Muscle layer of colon (tissue), 2 donors: ENCODE measurements around the gene ALDH1A3.

ENCODE experiments used
- H3K27ac ChIP-seq: one replicate; pipeline ENCODE4 v1.7.0; 2013; ENCODE audit warnings: low read depth, mild to moderate bottlenecking, low read length, moderate library complexity
- H3K27me3 ChIP-seq, 2 donors: one replicate each; pipeline ENCODE4 v1.7.0; 2013; ENCODE audit warnings: low read length in 2 of 2, mild to moderate bottlenecking in 2 of 2; ENCODE audit not compliant: insufficient read depth in 2 of 2, control insufficient read depth in 1 of 2
- H3K36me3 ChIP-seq: one replicate; pipeline ENCODE4 v1.7.0; 2013; ENCODE audit warnings: mild to moderate bottlenecking, low read length; ENCODE audit not compliant: insufficient read depth
- H3K4me1 ChIP-seq: one replicate; pipeline ENCODE4 v1.7.0; 2013; ENCODE audit warnings: mild to moderate bottlenecking, low read length; ENCODE audit not compliant: insufficient read depth
- H3K4me3 ChIP-seq, 2 donors: one replicate each; pipeline ENCODE4 v1.7.0; 2013; ENCODE audit warnings: low read length in 2 of 2, low read depth in 1 of 2, mild to moderate bottlenecking in 1 of 2, moderate library complexity in 1 of 2
- H3K9ac ChIP-seq: one replicate; pipeline ENCODE4 v1.7.0; 2013; ENCODE audit warnings: low read length
- H3K9me3 ChIP-seq: one replicate; pipeline ENCODE4 v1.7.0; 2013; ENCODE audit warnings: mild to moderate bottlenecking, low read length
- donor health status: abdominal sarcoma.
- donor health status: Adenocarcinoma of cecum.

The ALDH1A3 gene

DNA sequence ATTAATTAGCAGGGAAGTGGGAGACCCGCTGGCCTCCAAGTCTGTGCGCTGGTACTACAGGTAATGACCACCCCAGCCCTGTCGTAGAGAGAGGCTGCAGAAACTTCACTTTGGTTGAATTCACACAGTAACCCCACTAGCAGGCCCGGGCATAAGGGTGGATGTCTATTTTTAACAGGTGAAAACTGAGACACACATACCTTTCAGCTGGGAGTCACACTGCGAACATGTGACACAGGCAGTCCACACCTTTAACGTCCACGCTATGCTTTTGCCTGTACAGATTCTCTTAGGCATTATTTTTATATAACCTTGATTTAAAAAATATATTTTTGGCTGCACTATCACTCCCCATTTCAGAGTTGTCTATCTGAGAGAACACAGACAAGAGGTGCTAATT lies 43.4 kb downstream of the ALDH1A3 start:
- peaks cover 4% of the 10 kb centered on the region for H3K4me1 ChIP-seq
- H3K27me3 ChIP-seq, result no peaks in the 10 kb centered on the region
- H3K36me3 ChIP-seq, result peaks cover 4% of the 10 kb centered on the region
- no peak overlapping the region for H3K4me3 ChIP-seq
- no peak overlapping the region for H3K27ac ChIP-seq
- H3K9ac ChIP-seq, result no peak overlapping the region
- no peaks in the 10 kb centered on the region for H3K9me3 ChIP-seq

DNA sequence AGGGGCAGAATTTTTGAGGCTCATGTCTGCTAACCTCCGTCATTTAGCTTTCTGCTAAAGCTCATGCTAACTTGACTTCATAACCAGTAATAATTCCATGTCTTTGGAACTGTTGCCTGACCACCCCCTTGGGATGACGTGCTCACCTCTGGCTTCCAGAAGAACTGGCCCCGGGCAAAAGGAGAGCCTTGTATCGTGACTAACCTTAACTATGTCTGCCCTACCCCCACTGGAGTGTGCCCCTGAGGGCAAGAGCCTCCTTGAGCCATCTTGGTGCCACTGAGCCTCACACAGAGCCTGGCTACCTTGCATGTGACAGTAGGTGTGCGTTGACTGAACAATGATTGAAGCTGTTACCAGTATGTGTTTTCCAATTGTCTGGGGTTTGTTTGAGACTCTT lies 44.3 kb downstream of the ALDH1A3 start:
- peaks cover 4% of the 10 kb centered on the region for H3K4me1 ChIP-seq
- H3K27me3 ChIP-seq, result no peaks in the 10 kb centered on the region
- H3K36me3 ChIP-seq, result peaks cover 4% of the 10 kb centered on the region
- H3K27ac ChIP-seq, result no peak overlapping the region
- no peak overlapping the region for H3K4me3 ChIP-seq
- no peaks in the 10 kb centered on the region for H3K9me3 ChIP-seq
- H3K9ac ChIP-seq, result no peak overlapping the region

DNA sequence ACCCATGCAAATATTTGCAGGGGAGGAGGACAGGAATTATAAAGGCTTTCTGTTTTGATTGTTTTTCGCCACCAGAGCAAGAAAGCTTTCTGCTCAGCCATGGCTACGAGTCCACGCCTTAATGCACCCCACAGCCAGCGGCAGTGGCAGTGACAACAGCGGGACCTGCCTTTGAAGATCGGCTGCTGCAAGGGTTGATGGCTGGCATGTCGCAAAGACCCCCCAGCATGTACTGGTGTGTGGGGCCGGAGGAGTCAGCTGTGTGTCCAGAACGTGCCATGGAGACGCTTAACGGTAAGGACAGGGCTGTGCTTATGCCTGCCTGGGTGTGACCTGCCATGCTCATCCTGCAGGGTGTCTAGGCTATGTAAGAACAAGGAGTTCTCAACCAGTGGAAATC lies 44.8 kb downstream of the ALDH1A3 start:
- Histone ChIP-seq H3K27ac (no peak overlapping the region), H3K4me3 (no peak overlapping the region), H3K4me1 (peaks cover 4% of the 10 kb centered on the region), H3K9ac (no peak overlapping the region), H3K27me3 (no peaks in the 10 kb centered on the region), H3K36me3 (peaks cover 9% of the 10 kb centered on the region), H3K9me3 (no peaks in the 10 kb centered on the region)

DNA sequence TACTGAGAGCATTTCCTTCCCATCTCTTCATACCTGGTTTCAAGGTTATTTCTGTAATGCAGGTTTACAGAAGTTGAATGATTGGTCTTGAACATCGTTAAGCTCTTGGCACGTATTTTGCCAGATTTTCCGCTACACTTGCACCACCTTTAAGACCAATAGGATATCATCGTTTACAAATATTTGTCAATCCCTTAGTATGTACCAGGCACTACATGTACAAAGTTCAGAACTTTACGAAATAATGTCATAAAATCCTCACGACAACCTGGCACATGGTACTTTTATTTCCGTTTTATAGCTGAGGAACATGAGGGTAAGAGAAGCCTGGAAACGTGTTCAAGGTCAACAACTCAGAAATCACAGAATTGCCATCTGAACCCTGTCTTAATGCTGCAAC lies 45.8 kb downstream of the ALDH1A3 start:
- no peak overlapping the region for H3K27ac ChIP-seq
- no peak overlapping the region for H3K4me3 ChIP-seq
- no peak overlapping the region for H3K9ac ChIP-seq
- H3K27me3 ChIP-seq, result no peaks in the 10 kb centered on the region
- peaks cover 4% of the 10 kb centered on the region for H3K4me1 ChIP-seq
- H3K9me3 ChIP-seq, result no peaks in the 10 kb centered on the region
- peaks cover 13% of the 10 kb centered on the region for H3K36me3 ChIP-seq

DNA sequence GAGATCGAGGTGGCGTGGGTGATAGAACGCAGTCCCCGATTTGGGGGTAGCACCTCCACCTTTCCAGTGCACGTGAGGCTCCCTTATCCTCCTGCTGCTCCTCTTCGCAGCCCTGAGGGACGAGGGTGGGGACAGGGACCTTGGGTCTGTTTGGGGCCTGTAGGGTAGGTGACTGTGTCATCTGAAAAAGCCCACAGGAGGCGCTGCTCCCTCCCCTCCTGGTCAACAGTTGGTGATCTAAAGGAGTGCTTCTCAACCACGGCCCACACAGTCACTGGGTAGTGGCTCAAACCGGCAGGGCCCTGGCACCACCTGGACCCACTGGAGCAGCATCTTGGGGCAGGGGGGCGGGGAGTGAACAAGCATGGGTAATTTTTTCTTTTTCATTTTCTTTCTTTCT lies 46.6 kb downstream of the ALDH1A3 start:
- Histone ChIP-seq H3K4me1 (no peaks in the 10 kb centered on the region), H3K9me3 (no peaks in the 10 kb centered on the region), H3K36me3 (peaks cover 13% of the 10 kb centered on the region)

DNA sequence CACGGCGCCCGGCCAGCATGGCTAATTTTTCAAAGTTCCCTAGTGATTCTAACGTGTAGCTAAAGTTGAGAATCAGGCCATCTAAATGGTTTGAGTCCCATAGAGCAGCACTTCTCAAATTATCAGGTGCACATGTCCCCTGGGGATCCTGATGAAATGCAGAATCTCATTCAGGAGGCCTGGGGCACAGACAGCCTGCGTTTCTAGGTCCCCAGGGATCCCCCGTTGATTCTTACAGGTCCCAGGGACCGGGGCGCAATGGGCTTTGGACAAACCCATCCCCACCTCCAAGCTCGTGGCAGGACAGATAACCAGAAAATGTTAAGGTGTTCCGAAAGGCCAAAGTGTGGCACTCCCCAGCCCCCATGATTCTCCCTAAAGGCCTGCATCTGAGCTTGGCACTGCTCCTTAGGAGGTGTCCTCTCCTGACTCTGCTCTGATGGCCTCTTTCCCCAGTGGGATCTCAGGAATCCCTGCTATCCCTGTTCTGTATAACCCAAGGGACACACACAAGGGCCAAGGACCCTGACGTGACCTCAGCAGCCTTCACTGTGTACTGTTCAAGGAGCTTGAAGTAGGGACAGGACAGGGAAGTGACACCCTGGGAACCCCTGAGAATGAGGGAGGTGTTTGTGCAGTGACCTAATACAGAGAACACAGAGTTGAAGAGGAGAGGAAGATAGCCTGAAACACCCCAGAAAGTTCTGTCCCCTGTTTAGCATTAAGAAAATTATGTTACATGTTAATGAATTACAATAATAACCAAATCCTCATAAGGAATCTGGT lies 47.5 kb downstream of the ALDH1A3 start:
- H3K27me3 ChIP-seq, result no peaks in the 10 kb centered on the region
- H3K9me3 ChIP-seq, result no peaks in the 10 kb centered on the region
- H3K9ac ChIP-seq, result no peak overlapping the region
- no peaks in the 10 kb centered on the region for H3K4me1 ChIP-seq
- H3K27ac ChIP-seq, result no peak overlapping the region
- H3K36me3 ChIP-seq, result peaks cover 13% of the 10 kb centered on the region
- H3K4me3 ChIP-seq, result no peak overlapping the region

More for the DNA sequence above, 46.6 kb downstream of the ALDH1A3 start:
- Histone ChIP-seq H3K27me3 (no peaks in the 10 kb centered on the region), H3K9ac (no peak overlapping the region), H3K27ac (no peak overlapping the region), H3K4me3 (no peak overlapping the region)

DNA sequence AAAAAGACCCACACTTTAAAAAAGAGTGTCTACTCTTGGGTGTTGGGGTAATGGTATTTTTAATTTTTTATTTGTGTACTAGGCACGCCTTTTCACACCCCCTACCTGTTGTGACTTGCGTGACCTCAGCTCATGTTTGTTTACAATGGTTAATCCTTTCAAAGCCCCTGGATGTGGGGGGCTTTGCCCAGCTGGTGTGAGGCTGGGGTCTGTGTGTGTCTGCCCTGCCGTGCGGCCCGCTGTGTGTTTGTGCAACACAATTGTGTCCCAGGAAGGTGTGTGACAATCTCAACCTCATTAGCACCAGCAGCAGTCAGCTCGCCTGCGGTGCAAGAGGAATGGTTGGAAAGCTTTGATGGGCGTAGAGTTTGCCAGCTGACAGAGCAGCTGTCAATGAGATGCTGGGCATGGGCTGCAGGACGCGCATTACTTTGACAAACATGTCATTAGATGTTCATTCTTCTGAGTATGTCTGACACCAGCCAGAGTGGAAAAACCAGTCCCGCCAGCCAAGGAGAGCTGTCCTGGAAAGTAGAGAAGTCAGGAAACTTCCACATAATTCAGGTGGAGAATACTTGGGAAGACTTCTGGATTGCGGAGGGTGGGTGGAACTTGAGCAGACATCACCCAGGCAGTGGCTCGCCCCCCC lies 49.1 kb downstream of the ALDH1A3 start:
- Histone ChIP-seq H3K27ac (no peak overlapping the region), H3K36me3 (peaks cover 13% of the 10 kb centered on the region), H3K9me3 (no peaks in the 10 kb centered on the region), H3K4me1 (no peaks in the 10 kb centered on the region), H3K27me3 (no peaks in the 10 kb centered on the region), H3K9ac (no peak overlapping the region), H3K4me3 (no peak overlapping the region)

DNA sequence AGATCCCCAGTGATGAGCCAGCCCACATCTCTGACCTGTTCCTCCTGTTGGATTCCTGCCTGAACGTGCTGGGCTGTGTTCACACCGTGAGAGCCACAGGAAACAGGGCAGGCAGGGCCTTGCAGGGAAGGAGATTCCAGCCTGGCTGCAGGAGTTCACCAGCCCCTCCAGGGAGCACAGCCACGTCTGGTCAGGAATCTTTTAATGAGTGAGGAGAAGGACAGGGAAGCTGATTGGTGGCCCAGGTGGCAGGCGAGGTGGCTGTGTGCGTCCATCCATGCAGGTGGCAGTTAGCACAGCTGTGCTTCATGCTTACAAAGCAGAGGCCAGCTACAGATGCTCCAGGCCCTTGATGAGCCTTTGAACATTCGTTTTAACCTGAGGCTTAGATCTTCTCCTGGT lies 50.0 kb downstream of the ALDH1A3 start:
- Histone ChIP-seq H3K4me1 (no peaks in the 10 kb centered on the region), H3K27ac (no peak overlapping the region), H3K36me3 (peaks cover 13% of the 10 kb centered on the region), H3K9ac (no peak overlapping the region), H3K4me3 (no peak overlapping the region), H3K27me3 (no peaks in the 10 kb centered on the region), H3K9me3 (no peaks in the 10 kb centered on the region)

DNA sequence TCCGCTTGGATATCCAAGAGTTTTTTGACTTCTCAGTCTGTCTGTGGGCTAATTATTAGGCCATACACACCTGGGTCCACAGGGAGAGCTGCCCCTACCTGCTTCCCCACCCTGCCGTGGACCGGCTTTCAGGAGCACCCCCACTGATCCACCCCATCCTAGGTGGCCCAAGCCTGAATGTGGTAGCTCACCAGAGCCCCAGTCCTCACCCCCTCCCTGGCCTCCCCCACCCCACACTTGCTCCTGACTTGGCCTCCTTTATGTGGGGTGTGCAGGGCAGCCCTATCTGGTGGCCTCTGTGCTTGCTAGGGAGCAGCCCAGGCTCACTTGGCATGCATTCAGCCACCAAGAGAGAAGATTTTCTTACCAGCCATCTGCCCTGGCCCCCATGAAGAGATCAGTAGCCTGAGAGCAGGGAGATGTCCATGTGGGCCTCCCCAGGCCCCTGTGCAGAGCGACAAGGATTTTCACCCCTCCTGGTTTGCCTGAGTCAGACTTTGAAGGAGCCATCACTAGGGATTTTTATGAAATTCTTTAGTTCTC lies 50.7 kb downstream of the ALDH1A3 start:
- Histone ChIP-seq H3K9me3 (no peaks in the 10 kb centered on the region), H3K36me3 (peaks cover 13% of the 10 kb centered on the region), H3K27me3 (no peaks in the 10 kb centered on the region), H3K4me3 (no peak overlapping the region), H3K27ac (no peak overlapping the region), H3K4me1 (no peaks in the 10 kb centered on the region), H3K9ac (no peak overlapping the region)

DNA sequence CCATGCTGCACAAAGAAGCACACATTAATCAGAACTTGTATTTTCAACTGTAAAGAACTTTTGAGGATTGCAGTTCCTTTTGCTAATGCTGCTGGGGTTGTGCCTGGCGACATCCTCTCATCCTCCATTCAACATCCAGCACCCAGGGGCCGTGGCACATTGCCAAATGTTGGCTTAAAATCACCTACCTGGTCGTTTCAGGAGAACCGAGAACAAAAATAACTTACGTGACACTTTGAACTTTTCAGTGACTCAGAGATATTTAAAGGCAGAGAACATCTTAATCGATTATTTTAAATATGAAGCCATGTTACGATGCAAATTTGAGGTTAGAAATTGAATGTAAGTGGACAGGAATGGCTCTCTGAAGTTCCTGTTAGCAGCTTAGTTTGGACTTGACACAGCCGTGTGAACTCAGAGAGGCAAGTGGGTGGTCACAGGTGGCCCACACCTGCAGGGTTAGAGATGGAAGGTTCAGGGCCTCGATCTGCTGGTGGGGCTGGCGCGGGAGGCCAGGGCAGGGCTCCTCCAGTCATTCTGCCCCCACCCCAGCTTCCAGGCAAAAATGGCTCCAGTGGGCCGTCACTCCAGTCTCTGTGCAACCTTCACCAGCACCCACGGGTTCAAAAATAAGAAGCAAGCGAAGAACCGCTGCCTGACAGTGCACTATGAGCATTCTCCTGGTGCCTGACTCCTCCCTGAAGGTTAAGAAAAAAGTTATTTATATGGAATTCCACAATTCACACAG lies 51.7 kb downstream of the ALDH1A3 start:
- no peak overlapping the region for H3K27ac ChIP-seq
- no peak overlapping the region for H3K4me3 ChIP-seq
- H3K9me3 ChIP-seq, result no peaks in the 10 kb centered on the region
- H3K9ac ChIP-seq, result no peak overlapping the region
- peaks cover 9% of the 10 kb centered on the region for H3K36me3 ChIP-seq
- no peaks in the 10 kb centered on the region for H3K27me3 ChIP-seq
- H3K4me1 ChIP-seq, result no peaks in the 10 kb centered on the region

DNA sequence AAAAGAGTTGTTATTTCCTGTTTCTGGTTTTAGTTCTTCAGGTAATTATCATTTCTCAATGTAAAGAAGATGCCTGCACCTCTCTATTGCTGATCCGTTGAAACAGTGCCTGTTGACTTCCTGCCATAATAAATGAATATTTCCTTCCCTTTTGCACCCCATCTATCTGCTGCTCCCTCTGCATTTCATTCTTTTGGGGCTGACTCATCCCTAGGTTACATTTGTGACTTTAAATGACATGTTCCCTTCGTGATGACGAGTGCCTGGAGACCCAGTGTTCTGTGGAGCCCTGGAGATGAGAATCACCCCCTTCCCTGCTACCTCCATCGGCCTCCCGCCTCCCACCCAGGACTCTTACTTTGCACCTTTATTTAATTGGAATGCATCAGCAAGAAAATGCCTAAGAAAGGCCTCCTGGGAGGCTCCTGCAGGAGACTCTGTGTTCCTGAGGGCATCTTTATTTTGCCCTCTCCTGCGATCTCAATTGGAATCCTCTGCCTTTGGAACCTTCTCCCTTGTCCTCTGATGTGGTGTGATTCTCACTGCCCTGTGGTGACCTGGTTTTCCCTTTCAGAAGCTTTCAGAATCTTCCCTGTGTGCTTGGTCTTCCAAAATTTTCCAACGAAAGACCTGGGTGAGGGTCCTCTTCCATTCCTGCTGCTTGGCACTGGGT lies 53.2 kb downstream of the ALDH1A3 start:
- Histone ChIP-seq H3K36me3 (peaks cover 9% of the 10 kb centered on the region), H3K9ac (no peak overlapping the region), H3K27ac (no peak overlapping the region), H3K9me3 (no peaks in the 10 kb centered on the region), H3K27me3 (no peaks in the 10 kb centered on the region), H3K4me1 (no peaks in the 10 kb centered on the region), H3K4me3 (no peak overlapping the region)
